HG02571 (cell line): ENCODE data around the gene GFRA3.
"Not testable (repeated sequence)": the region's sequence is repeated elsewhere in the genome, so short reads cannot be mapped to it uniquely, and the experiment has no call there.

Experiments used
- ATAC-seq: cut with Tn5 transposase; IDR thresholded peaks from one replicate; pipeline ENCODE4 v1.9.1; 2021; ENCODE audit warnings: mild to moderate bottlenecking, moderate library complexity; ENCODE audit not compliant: unreplicated experiment

The GFRA3 gene

GRCh38 chr5:138274189-138274853, at the start of gene GFRA3:
TSS of gene GFRA3 (minus strand) at chr5:138274621. CDS start at chr5:138274424, 197 bp downstream.
- no peak for ATAC-seq

GRCh38 chr5:138318211-138318610, 43.8 kb upstream of the GFRA3 start:
- not testable (repeated sequence) for ATAC-seq

- ATAC-seq = no peak
Measured at GRCh38 chr5:138316355-138316754, 41.9 kb upstream of the GFRA3 start.

GRCh38 chr5:138315751-138316278, 41.4 kb upstream of the GFRA3 start:
- no peak for ATAC-seq

- no peak for ATAC-seq
Measured at GRCh38 chr5:138305797-138306196, 31.4 kb upstream of the GFRA3 start.

- no peak for ATAC-seq
Measured at GRCh38 chr5:138303372-138303771, 29.0 kb upstream of the GFRA3 start.

GRCh38 chr5:138289296-138289695, 14.9 kb upstream of the GFRA3 start:
- no peak for ATAC-seq

GRCh38 chr5:138287246-138287645, 12.8 kb upstream of the GFRA3 start:
- ATAC-seq = no peak

- no peak for ATAC-seq
Measured at GRCh38 chr5:138282920-138283742, 8.7 kb upstream of the GFRA3 start.

- no peak for ATAC-seq
Measured at GRCh38 chr5:138280915-138281314, 6.5 kb upstream of the GFRA3 start.

- no peak for ATAC-seq
Measured at GRCh38 chr5:138276402-138277054, 2.1 kb upstream of the GFRA3 start.

- no peak for ATAC-seq
Measured at GRCh38 chr5:138275895-138276294, 1.5 kb upstream of the GFRA3 start.

GRCh38 chr5:138275379-138275782, 960 bp upstream of the GFRA3 start:
- no peak for ATAC-seq

GRCh38 chr5:138273834-138274188, 610 bp downstream of the GFRA3 start:
- ATAC-seq = no peak

GRCh38 chr5:138272681-138273080, 1.7 kb downstream of the GFRA3 start:
- ATAC-seq = no peak

GRCh38 chr5:138271281-138271680, 3.1 kb downstream of the GFRA3 start:
- no peak for ATAC-seq

GRCh38 chr5:138264183-138264582, 10.2 kb downstream of the GFRA3 start:
- ATAC-seq = no peak

- no peak for ATAC-seq
Measured at GRCh38 chr5:138263581-138263980, 10.8 kb downstream of the GFRA3 start.

- ATAC-seq = no peak
Measured at GRCh38 chr5:138258704-138259292, 15.6 kb downstream of the GFRA3 start.

- ATAC-seq = no peak
Measured at GRCh38 chr5:138257583-138257982, 16.8 kb downstream of the GFRA3 start.

- ATAC-seq = no peak
Measured at GRCh38 chr5:138252944-138253343, 21.5 kb downstream of the GFRA3 start.
